ENCODE measurements around the gene CEACAM3.
A peak's percentile ranks its signal among the peaks of the same experiment; 100 is the strongest.

The CEACAM3 gene

GRCh38 chr19:41847351-41848105, 51.1 kb downstream of the CEACAM3 start:
- DNase-seq = no peak

GRCh38 chr19:41848666-41849065, 52.3 kb downstream of the CEACAM3 start:
- no peak for DNase-seq

GRCh38 chr19:41849067-41849466, 52.7 kb downstream of the CEACAM3 start:
- no peak for DNase-seq

GRCh38 chr19:41850381-41850780, 54.0 kb downstream of the CEACAM3 start:
- no peak for DNase-seq

- no peak for DNase-seq
Measured at GRCh38 chr19:41851456-41851855, 55.1 kb downstream of the CEACAM3 start.

- no peak for DNase-seq
Measured at GRCh38 chr19:41853344-41853743, 57.0 kb downstream of the CEACAM3 start.

GRCh38 chr19:41853768-41854167, 57.4 kb downstream of the CEACAM3 start:
- DNase-seq = no peak

- no peak for DNase-seq
Measured at GRCh38 chr19:41859213-41859617, 62.8 kb downstream of the CEACAM3 start.

GRCh38 chr19:41859618-41860418, 63.4 kb downstream of the CEACAM3 start, which contains the start of gene RPS19:
Gene RPS19 (plus strand): TSS chr19:41860255. CDS start chr19:41860775, 520 bp downstream.
- peak; percentile 95 for DNase-seq

- DNase-seq = no peak
Measured at GRCh38 chr19:41860419-41861115, 64.2 kb downstream of the CEACAM3 start.
